Lung (tissue), 12 donors: ENCODE results near the gene CCNJ. TPM values are rescaled to one million over a fixed set of nuclear protein-coding genes. Genes with fewer than 3 reads are reported as not detected.
"Not testable (repeated sequence)": the region's sequence is repeated elsewhere in the genome, so short reads cannot be mapped to it uniquely, and the experiment has no call there.

Source experiments
- ATAC-seq: fragments of 200-7000 bp; cut with Tn5 transposase; one replicate; pipeline ENCODE4 v1.9.1; 2020; ENCODE audit warnings: moderate number of reproducible peaks; ENCODE audit not compliant: insufficient read depth, low FRiP score
- DNase-seq, 3 donors: peaks; one replicate each; pipeline ENCODE4 v3.0.0-alpha.2; 2013 to 2017
- H3K27ac ChIP-seq, 2 donors: one replicate each; pipeline ENCODE4 v1.5.1; 2013; ENCODE audit warnings: mild to moderate bottlenecking in 2 of 2, moderate library complexity in 2 of 2, control low read depth in 1 of 2, inconsistent platforms in 1 of 2, low read depth in 1 of 2, low read length in 1 of 2
- H3K27me3 ChIP-seq, 3 donors: one replicate each; pipeline ENCODE4 v1.5.1; 2013; ENCODE audit warnings: low read length in 2 of 3; ENCODE audit not compliant: control insufficient read depth in 3 of 3, insufficient read depth in 3 of 3
- H3K36me3 ChIP-seq, 4 donors: one replicate each; pipeline ENCODE4 v1.5.1; 2013; ENCODE audit warnings: low read length in 4 of 4, mild to moderate bottlenecking in 1 of 4, moderate library complexity in 1 of 4; ENCODE audit not compliant: control insufficient read depth in 4 of 4, insufficient read depth in 4 of 4
- H3K4me1 ChIP-seq, 5 donors: one replicate each; pipeline ENCODE4 v1.5.1; 2013; ENCODE audit warnings: low read length in 5 of 5, mild to moderate bottlenecking in 2 of 5, moderate library complexity in 1 of 5; ENCODE audit not compliant: control insufficient read depth in 5 of 5, insufficient read depth in 5 of 5
- H3K4me3 ChIP-seq: one replicate; pipeline ENCODE4 v1.5.1; 2013; ENCODE audit warnings: mild to moderate bottlenecking, control low read depth, moderate library complexity
- H3K9ac ChIP-seq, 2 donors: one replicate each; pipeline ENCODE4 v1.5.1; 2013; ENCODE audit warnings: low read length in 2 of 2, control low read depth in 1 of 2; ENCODE audit not compliant: insufficient read depth in 1 of 2
- H3K9me3 ChIP-seq, 4 donors: one replicate each; pipeline ENCODE4 v1.5.1; 2013; ENCODE audit warnings: low read length in 3 of 4, mild to moderate bottlenecking in 1 of 4, moderate library complexity in 1 of 4; ENCODE audit not compliant: control insufficient read depth in 4 of 4, insufficient read depth in 3 of 4
- CTCF ChIP-seq: IDR thresholded peaks from 2 replicates; pipeline ENCODE4 v1.5.1; 2012; ENCODE audit warnings: mild to moderate bottlenecking; ENCODE audit errors: control extremely low read depth, extremely low read depth
- WGBS, 2 donors: extraction: QIAGEN DNeasy Blood & Tissue Kit; methylation state at CpG; one replicate each; pipeline ENCODE4 v1.1.7; 2013; 5-methylcytosine and 5-hydroxymethylcytosine counted together
- polyA plus RNA-seq, 2 donors: library from polyadenylated mRNA; stranded (reverse); fragments of 200-250 nt; gene quantifications; one replicate each; pipeline ENCODE4 v1.2.1, GENCODE V29; 2013
- total RNA-seq, 2 donors: library from RNA; depleted of rRNA in 1 of 2; stranded (reverse); fragments of >200 nt in 1 of 2; gene quantifications; one replicate each; pipeline ENCODE4 v1.2.1, GENCODE V29; 2014 to 2021
- donor health status: control.
- donor health status: control.
- donor health status: Bipolar disorder and iron deficiency.
- donor health status: healthy.
- donor health status: DM: yes; HTN: yes; CAD: no.

CCNJ gene
- total and polyA plus RNA-seq, 4 donors = 2.4 to 9.0 (median 5.8) TPM

GRCh38 chr10:96044736-96045135, 1.4 kb downstream of the CCNJ start:
- ATAC-seq (no peak), DNase-seq (peak; percentile 22 to 59 (median 56))
- no peaks in the 10 kb centered on the region for H3K9me3 ChIP-seq
- peak overlapping the region; percentile 79 to 87 for H3K9ac ChIP-seq
- peak overlapping the region; percentile 78 for H3K4me3 ChIP-seq
- 13 to 24% methylated on average over 8 of the region's 8 CpGs for WGBS, 2 donors
- H3K4me1 ChIP-seq = peaks cover 0 to 21% (median 5%) of the 10 kb centered on the region in 5 donors
- no peak for TF ChIP-seq CTCF
- no peaks in the 10 kb centered on the region for H3K27me3 ChIP-seq
- H3K36me3 ChIP-seq = peaks cover 0 to 2% (median 0%) of the 10 kb centered on the region in 4 donors
- peak overlapping the region in 1 of 2 donors; percentile 93 for H3K27ac ChIP-seq

- peaks cover 0 to 21% (median 5%) of the 10 kb centered on the region in 5 donors for H3K4me1 ChIP-seq
- no peak overlapping the region for H3K27ac ChIP-seq
- no peak overlapping the region for H3K9ac ChIP-seq
- DNase-seq (no peak), ATAC-seq (no peak)
- H3K27me3 ChIP-seq = no peaks in the 10 kb centered on the region
- WGBS, 2 donors = 88 to 89% methylated on average over 1 of the region's 1 CpG
- peaks cover 0 to 6% (median 5%) of the 10 kb centered on the region in 4 donors for H3K36me3 ChIP-seq
- H3K9me3 ChIP-seq = no peaks in the 10 kb centered on the region
- TF ChIP-seq CTCF = no peak
- H3K4me3 ChIP-seq = no peak overlapping the region
These were observed 3.2 kb downstream of the CCNJ start for GRCh38 chr10:96046546-96046945.

- H3K9me3 ChIP-seq = no peaks in the 10 kb centered on the region
- H3K4me1 ChIP-seq = peaks cover 0 to 21% (median 5%) of the 10 kb centered on the region in 5 donors
- H3K4me3 ChIP-seq = no peak overlapping the region
- ATAC-seq (no peak), DNase-seq (no peak)
- H3K27ac ChIP-seq = no peak overlapping the region
- WGBS, 2 donors = 96 to 97% methylated on average over 4 of the region's 4 CpGs
- no peak overlapping the region for H3K9ac ChIP-seq
- peaks cover 0 to 9% (median 5%) of the 10 kb centered on the region in 4 donors for H3K36me3 ChIP-seq
- no peak for TF ChIP-seq CTCF
- H3K27me3 ChIP-seq = no peaks in the 10 kb centered on the region
These were observed 3.7 kb downstream of the CCNJ start for GRCh38 chr10:96047004-96047649.

- not testable (repeated sequence) for H3K4me3 ChIP-seq, H3K36me3 ChIP-seq, H3K9ac ChIP-seq, H3K27ac ChIP-seq, H3K27me3 ChIP-seq, ATAC-seq, DNase-seq, H3K9me3 ChIP-seq
- H3K4me1 ChIP-seq = peaks cover 0 to 16% (median 5%) of the 10 kb centered on the region in 5 donors
- 92 to 94% methylated on average over 3 of the region's 3 CpGs for WGBS, 2 donors
These were observed 4.5 kb downstream of the CCNJ start for GRCh38 chr10:96047925-96048324.
